ENCODE measurements around the gene IGFLR1. TPM values are rescaled to one million over a fixed set of nuclear protein-coding genes. Genes with fewer than 3 reads are reported as not detected.

The IGFLR1 gene
- polyA plus RNA-seq, 1 of the 3 experiments (the other 2 are of a cell fraction), result 5.6 TPM

- H4K20me1 ChIP-seq (ENCODE audit: insufficient read depth), result no peaks in the 10 kb centered on the region
- no peaks in the 10 kb centered on the region for H3K4me1 ChIP-seq (ENCODE audit: control insufficient read depth in 1 of 2, insufficient read depth in 2 of 2, low read depth in 1 of 2, low read length in 1 of 2)
- H3K4me3 ChIP-seq (ENCODE audit: low read depth in 2 of 2, low read length in 1 of 2), result no peak overlapping the region
- no peak overlapping the region for H3K4me2 ChIP-seq
- 93% methylated on average over 13 of the region's 35 CpGs for WGBS (ENCODE audit: low lambda C conversion rate)
- no peak overlapping the region for H3K27ac ChIP-seq (ENCODE audit: low read depth in 2 of 2, low read length in 1 of 2)
- CTCF ChIA-PET, result no interaction called here
- POLR2A ChIA-PET, result no interaction called here
- no peak for DNase-seq
- no peaks in the 10 kb centered on the region for H3K9me2 ChIP-seq
- no peaks in the 10 kb centered on the region for H3K27me3 ChIP-seq (ENCODE audit: insufficient read depth)
- no peaks in the 10 kb centered on the region for H3F3A ChIP-seq (replicated peaks; ENCODE audit: insufficient read depth)
- TF ChIP-seq GATA2 (CRISPR knock-in tag; IDR thresholded peaks at IDR 0.05) (no peak), JUND (IDR thresholded peaks at IDR 0.05) (no peak), USF1 (IDR thresholded peaks at IDR 0.05; ENCODE audit: borderline replicate concordance, low read depth) (no peak), SMC3 (IDR thresholded peaks at IDR 0.05; ENCODE audit: low read depth, low read length) (no peak), TCF12 (IDR thresholded peaks at IDR 0.05) (no peak), REST (IDR thresholded peaks at IDR 0.05; ENCODE audit: low read depth, low read length) (no peak), TEAD4 (IDR thresholded peaks at IDR 0.05; ENCODE audit: borderline replicate concordance, insufficient read depth) (no peak), SIN3A (IDR thresholded peaks at IDR 0.05; ENCODE audit: borderline replicate concordance, low read depth, low read length) (no peak), MXI1 (IDR thresholded peaks at IDR 0.05; ENCODE audit: low read depth, low read length) (no peak), NRF1 (IDR thresholded peaks at IDR 0.05; ENCODE audit: low read depth, low read length) (no peak), FOSL2 (IDR thresholded peaks at IDR 0.05; ENCODE audit: borderline replicate concordance, low read depth) (no peak), RCOR1 (IDR thresholded peaks at IDR 0.05; ENCODE audit: low read length) (no peak), EP300 (IDR thresholded peaks at IDR 0.05; ENCODE audit: borderline replicate concordance in 1 of 2, low read depth in 1 of 2, low read length in 1 of 2) (no peak), GABPA (IDR thresholded peaks at IDR 0.05; ENCODE audit: low read depth) (no peak), USF2 (IDR thresholded peaks at IDR 0.05; ENCODE audit: borderline replicate concordance, low read depth, low read length) (no peak), MAX (IDR thresholded peaks at IDR 0.05; ENCODE audit: low read depth) (no peak), CTCF (IDR thresholded peaks at IDR 0.05) (no peak)
- no peak overlapping the region for H3K9ac ChIP-seq
- peaks cover 7 to 80% of the 10 kb centered on the region in 2 experiments for H3K36me3 ChIP-seq (replicated peaks in 1 of 2; ENCODE audit: control insufficient read depth in 1 of 2, insufficient read depth in 2 of 2, low read length in 1 of 2)
- no peaks in the 10 kb centered on the region for H3K9me3 ChIP-seq
- H3K79me2 ChIP-seq (ENCODE audit: insufficient read depth), result no peaks in the 10 kb centered on the region
- H2AFZ ChIP-seq (ENCODE audit: low read depth), result no peak overlapping the region
Observed at GRCh38 chr19:35733180-35734125, 8.8 kb downstream of the IGFLR1 start.
